ENCODE results near the gene KRTAP15-1.

- TF ChIP-seq CTCF (IDR thresholded peaks at IDR 0.05), result no peak
- no peak for TF ChIP-seq POLR2A (IDR thresholded peaks at IDR 0.05; ENCODE audit: low read depth)
- TF ChIP-seq POLR2AphosphoS5 (IDR thresholded peaks at IDR 0.05), result no peak
These were observed at the start of gene KRTAP15-1 for GRCh38 chr21:30439975-30440374.
